Mucosa of descending colon (tissue), 3 donors: Measurements from ENCODE around the gene SNCA. TPM values are rescaled to one million over a fixed set of nuclear protein-coding genes. Genes with fewer than 3 reads are reported as not detected.

Experiments used
- ATAC-seq: fragments of 200-7000 bp; cut with Tn5 transposase; one replicate; pipeline ENCODE4 v1.9.1; 2020; ENCODE audit warnings: mild to moderate bottlenecking, moderate library complexity
- DNase-seq, 3 donors: peaks; one replicate each; pipeline ENCODE4 v3.0.0-alpha.2; 2020
- H3K36me3 ChIP-seq: fragments of 200-600 bp; one replicate; pipeline ENCODE4 v1.8.0; 2021; ENCODE audit warnings: low read depth, mild to moderate bottlenecking
- H3K4me1 ChIP-seq: fragments of 200-600 bp; one replicate; pipeline ENCODE4 v1.8.0; 2021; ENCODE audit warnings: low read depth, mild to moderate bottlenecking
- H3K4me3 ChIP-seq: fragments of 200-600 bp; one replicate; pipeline ENCODE4 v1.8.0; 2021; ENCODE audit warnings: mild to moderate bottlenecking
- H3K9me3 ChIP-seq: fragments of 200-600 bp; one replicate; pipeline ENCODE4 v1.8.0; 2021; ENCODE audit warnings: mild to moderate bottlenecking
- intact Hi-C, 2 donors: fragments of 100-400 bp; cut with DNase I in 1 of 2; cut with micrococcal nuclease in 1 of 2; formaldehyde crosslinking; loops; one replicate each; pipeline versions ENCODE4 v1.11.0 to v1.11.1; 2022; cut with DNase I, micrococcal nuclease
- total RNA-seq, 3 donors: library from RNA; stranded (reverse); fragmentation: NEBNext Ultra II Directional in 2 of 3; extraction: Animal tissue kit (Norgen Biotek cat#: 25700) in 2 of 3; gene quantifications; one replicate each; pipeline versions ENCODE4 v1.2.1 to v1.2.4, GENCODE V29; 2021 to 2023
- TF ChIP-seq, protein P1 (sequence below): fragments of 200-600 bp; IDR thresholded peaks from one replicate; pipeline ENCODE4 v1.8.0; 2022; ENCODE audit warnings: antibody characterized with exemption, mild to moderate bottlenecking
- donor health status: DM: no; HTN: no; CAD: no; lungs with moderate emphysema.
- donor health status: DM: no; HTN: no; CAD: no.
- donor health status: DM: no; HTN: yes; CAD: no.

The SNCA gene
- total RNA-seq, 3 donors from 2014 or later = 0.43 to 17.9 (median 3.1) TPM

DNA sequence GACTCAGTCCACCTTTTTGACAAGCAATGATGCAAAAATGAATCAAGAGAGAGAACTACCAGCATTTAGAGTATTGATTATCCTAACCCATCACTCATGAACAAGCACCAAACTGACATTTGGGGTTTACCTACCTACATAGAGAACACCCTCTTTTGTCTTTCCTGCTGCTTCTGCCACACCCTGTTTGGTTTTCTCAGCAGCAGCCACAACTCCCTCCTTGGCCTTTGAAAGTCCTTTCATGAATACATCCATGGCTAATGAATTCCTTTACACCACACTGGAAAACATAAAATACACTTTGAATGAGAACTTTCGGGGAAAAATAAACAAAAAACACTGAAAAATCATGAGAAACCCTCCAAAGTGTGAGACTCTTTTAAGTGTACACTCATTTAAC lies 1.5 kb downstream of the SNCA start:
- Histone ChIP-seq H3K36me3 (no peaks in the 10 kb centered on the region), H3K4me3 (no peak overlapping the region), H3K4me1 (no peaks in the 10 kb centered on the region), H3K9me3 (no peaks in the 10 kb centered on the region)
- DNase-seq (no peak), ATAC-seq (no peak)
- TF ChIP-seq, protein P1, sequence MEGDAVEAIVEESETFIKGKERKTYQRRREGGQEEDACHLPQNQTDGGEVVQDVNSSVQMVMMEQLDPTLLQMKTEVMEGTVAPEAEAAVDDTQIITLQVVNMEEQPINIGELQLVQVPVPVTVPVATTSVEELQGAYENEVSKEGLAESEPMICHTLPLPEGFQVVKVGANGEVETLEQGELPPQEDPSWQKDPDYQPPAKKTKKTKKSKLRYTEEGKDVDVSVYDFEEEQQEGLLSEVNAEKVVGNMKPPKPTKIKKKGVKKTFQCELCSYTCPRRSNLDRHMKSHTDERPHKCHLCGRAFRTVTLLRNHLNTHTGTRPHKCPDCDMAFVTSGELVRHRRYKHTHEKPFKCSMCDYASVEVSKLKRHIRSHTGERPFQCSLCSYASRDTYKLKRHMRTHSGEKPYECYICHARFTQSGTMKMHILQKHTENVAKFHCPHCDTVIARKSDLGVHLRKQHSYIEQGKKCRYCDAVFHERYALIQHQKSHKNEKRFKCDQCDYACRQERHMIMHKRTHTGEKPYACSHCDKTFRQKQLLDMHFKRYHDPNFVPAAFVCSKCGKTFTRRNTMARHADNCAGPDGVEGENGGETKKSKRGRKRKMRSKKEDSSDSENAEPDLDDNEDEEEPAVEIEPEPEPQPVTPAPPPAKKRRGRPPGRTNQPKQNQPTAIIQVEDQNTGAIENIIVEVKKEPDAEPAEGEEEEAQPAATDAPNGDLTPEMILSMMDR = no peak
- intact Hi-C loops = no loop called here

DNA sequence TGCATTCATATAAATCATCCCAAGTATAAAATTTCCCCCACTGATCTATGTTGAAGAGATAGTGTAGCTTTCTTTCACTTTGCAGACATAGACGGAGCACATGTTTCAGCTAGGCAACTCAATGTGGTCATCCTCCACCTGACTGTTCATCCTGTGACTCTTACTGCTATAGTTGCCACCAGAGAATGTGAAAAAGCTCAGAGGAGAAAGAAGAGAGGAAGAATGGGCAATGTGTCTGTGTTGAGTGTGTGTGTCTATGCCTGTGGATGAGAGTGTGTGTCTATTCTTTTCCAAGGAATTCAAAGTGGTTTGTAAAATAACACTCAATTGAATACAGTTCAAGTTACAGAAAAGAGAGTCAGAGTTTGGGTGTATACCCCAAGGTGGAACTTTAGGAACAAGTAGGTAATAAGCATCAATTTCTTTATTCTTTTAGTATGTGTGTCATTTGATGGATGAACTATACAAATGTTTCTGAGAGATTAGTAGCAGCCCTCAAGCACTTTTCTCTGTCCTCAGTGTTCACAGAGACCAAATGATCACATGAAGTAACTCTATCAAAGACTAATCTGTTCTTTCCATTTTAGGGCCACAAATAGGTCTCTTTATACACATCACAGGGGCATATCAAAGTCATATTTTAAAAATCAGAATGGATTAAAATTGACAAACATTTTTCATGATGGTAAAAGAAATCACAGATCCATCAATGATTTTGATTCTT lies 2.3 kb downstream of the SNCA start:
- Histone ChIP-seq H3K4me3 (no peak overlapping the region), H3K4me1 (no peaks in the 10 kb centered on the region), H3K9me3 (no peaks in the 10 kb centered on the region), H3K36me3 (no peaks in the 10 kb centered on the region)
- ATAC-seq = no peak
- DNase-seq = no peak
- intact Hi-C loops = no loop called here
- TF ChIP-seq, protein P1 = no peak

DNA sequence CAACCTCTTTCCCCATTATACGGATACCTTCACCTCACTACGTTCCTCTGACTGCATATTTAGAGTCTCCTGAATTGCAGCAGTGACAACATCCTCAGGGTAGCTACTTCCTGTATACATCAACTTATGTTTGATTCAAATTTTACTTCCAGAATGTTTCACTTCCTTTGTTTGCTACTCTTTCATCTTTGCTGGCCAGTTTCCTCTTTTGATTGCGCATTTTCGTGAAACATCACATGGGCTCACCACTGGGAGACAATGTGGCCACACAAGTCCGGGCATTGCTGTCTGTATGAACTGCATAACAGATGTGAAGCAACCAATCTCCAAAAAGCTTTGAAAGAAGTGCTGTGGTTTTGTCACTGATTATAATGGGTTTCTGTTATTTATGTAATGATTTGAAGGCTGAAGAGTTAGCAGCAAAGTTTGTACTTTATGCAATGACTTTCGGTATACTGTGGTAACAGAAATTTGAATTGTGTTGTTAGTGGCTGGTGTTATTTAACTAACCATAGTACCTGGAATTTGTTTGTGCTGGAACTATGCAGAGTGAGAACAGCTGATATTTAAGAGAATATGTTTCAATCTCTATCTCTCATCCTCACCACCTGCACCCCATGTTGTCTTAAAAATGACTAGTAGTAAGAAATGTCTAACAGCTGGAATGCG lies 7.4 kb downstream of the SNCA start:
- Histone ChIP-seq H3K9me3 (no peaks in the 10 kb centered on the region), H3K4me3 (no peak overlapping the region), H3K36me3 (no peaks in the 10 kb centered on the region), H3K4me1 (no peaks in the 10 kb centered on the region)
- TF ChIP-seq, protein P1 = no peak
- intact Hi-C loops = no loop called here
- DNase-seq = peak in 1 of 3 donors; percentile 12
- ATAC-seq = peak; percentile 38

DNA sequence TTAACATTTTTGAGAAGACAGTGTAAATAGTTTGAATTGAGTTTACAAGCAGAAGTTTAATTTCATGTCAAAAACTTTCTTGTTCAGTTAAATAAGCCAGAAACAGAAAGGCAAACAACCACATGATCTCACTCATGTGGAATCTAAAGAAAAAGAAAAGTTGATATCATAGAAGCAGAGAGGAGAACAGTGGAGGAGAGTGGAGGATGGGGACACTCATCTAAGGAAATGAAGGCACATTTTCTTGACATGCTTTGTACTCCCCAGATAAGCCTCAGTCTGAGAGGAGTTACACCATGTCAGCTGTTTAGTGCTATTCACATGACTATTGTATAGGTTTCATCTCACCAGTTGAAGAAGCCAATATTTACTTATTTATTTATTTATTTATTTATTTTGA lies 13.5 kb downstream of the SNCA start:
- TF ChIP-seq, protein P1 = no peak
- ATAC-seq (no peak), DNase-seq (no peak)
- Histone ChIP-seq H3K4me1 (no peaks in the 10 kb centered on the region), H3K36me3 (no peaks in the 10 kb centered on the region), H3K4me3 (no peak overlapping the region), H3K9me3 (no peaks in the 10 kb centered on the region)
- intact Hi-C loops = no loop called here

DNA sequence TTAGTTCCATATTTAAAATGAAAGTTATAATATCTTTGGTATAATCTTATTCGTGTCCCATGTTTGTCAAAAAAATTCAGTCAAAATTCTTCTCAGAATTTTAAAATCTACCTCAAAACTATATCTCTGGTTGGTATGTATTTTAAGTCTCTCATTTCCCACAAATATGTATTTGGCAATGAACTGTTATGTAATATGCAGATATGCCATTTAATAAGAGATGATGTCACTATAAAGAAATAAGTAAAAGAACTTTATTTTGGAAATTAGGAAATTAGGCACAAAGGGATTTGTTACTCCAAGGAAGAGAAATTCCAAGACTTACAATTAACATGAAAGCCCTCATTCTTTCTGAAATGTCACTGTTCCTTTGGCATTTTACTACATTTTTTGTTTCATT lies 15.3 kb downstream of the SNCA start:
- DNase-seq (no peak), ATAC-seq (no peak)
- TF ChIP-seq, protein P1 = no peak
- Histone ChIP-seq H3K4me3 (no peak overlapping the region), H3K4me1 (no peaks in the 10 kb centered on the region), H3K36me3 (no peaks in the 10 kb centered on the region), H3K9me3 (no peaks in the 10 kb centered on the region)
- intact Hi-C loops = no loop called here
